Measurements from ENCODE around the gene SLC25A34.

The SLC25A34 gene

GRCh38 chr1:15758953-15759661, 23.0 kb downstream of the SLC25A34 start (continued):
- peak; percentile 58 for TF ChIP-seq CTCF (tag by site-specific recombination; IDR thresholded peaks at IDR 0.05)
- TF ChIP-seq ZNF274 (IDR thresholded peaks at IDR 0.05; ENCODE audit: low read length), result no peak
- no peak for TF ChIP-seq ZNF274 (tag by site-specific recombination; IDR thresholded peaks at IDR 0.05; ENCODE audit: borderline replicate concordance)
- no peak for TF ChIP-seq AEBP2 (tag by site-specific recombination; IDR thresholded peaks at IDR 0.05; ENCODE audit: borderline replicate concordance)
- TF ChIP-seq ZFP37 (tag by site-specific recombination; IDR thresholded peaks at IDR 0.05), result no peak
- no peak for TF ChIP-seq ZNF654 (tag by site-specific recombination; IDR thresholded peaks at IDR 0.05; ENCODE audit: low read depth)
- TF ChIP-seq KLF10 (tag by site-specific recombination; IDR thresholded peaks at IDR 0.05), result no peak
- 0 out of 2 replicates have a peak, but pooled peaks have one; percentile 9 for TF ChIP-seq IKZF3 (tag by site-specific recombination; IDR thresholded peaks at IDR 0.05)
- no peak for TF ChIP-seq GFI1B (tag by site-specific recombination; IDR thresholded peaks at IDR 0.05)
- TF ChIP-seq ZNF404 (tag by site-specific recombination; IDR thresholded peaks at IDR 0.05), result no peak
- TF ChIP-seq ZNF76 (tag by site-specific recombination; IDR thresholded peaks at IDR 0.05; ENCODE audit: borderline replicate concordance, low read depth), result no peak
- peak; percentile 42; the same call in 1 of the 2 replicates for TF ChIP-seq KLF9 (tag by site-specific recombination; IDR thresholded peaks at IDR 0.05; ENCODE audit: low read depth)
- TF ChIP-seq PRDM1 (tag by site-specific recombination; IDR thresholded peaks at IDR 0.05), result no peak
- TF ChIP-seq ZBTB48 (tag by site-specific recombination; IDR thresholded peaks at IDR 0.05), result no peak
- no peak for TF ChIP-seq ZNF248 (tag by site-specific recombination; IDR thresholded peaks at IDR 0.05)
- TF ChIP-seq ZNF843 (tag by site-specific recombination; IDR thresholded peaks at IDR 0.05), result no peak
- TF ChIP-seq ZBTB44 (tag by site-specific recombination; IDR thresholded peaks at IDR 0.05), result no peak
- TF ChIP-seq ZNF558 (tag by site-specific recombination; IDR thresholded peaks at IDR 0.05), result no peak
- no peak for TF ChIP-seq ZNF239 (tag by site-specific recombination; IDR thresholded peaks at IDR 0.05)
- TF ChIP-seq ZFHX2 (tag by site-specific recombination; conservative IDR thresholded peaks at IDR 0.05), result no peak
- no peak for TF ChIP-seq ZNF350 (tag by site-specific recombination; IDR thresholded peaks at IDR 0.05)
- TF ChIP-seq ZNF514 (tag by site-specific recombination; IDR thresholded peaks at IDR 0.05), result no peak
- TF ChIP-seq ZBTB26 (tag by site-specific recombination; optimal IDR thresholded peaks at IDR 0.05), result peak; percentile 39
- no peak for TF ChIP-seq ZNF529 (tag by site-specific recombination; IDR thresholded peaks at IDR 0.05; ENCODE audit: insufficient replicate concordance)
- no peak for TF ChIP-seq ZSCAN18 (tag by site-specific recombination; IDR thresholded peaks at IDR 0.05)
- no peak for TF ChIP-seq SCRT1 (tag by site-specific recombination; IDR thresholded peaks at IDR 0.05; ENCODE audit: borderline replicate concordance)
- TF ChIP-seq ZNF24 (tag by site-specific recombination; IDR thresholded peaks at IDR 0.05), result no peak
- TF ChIP-seq ZNF114 (tag by site-specific recombination; IDR thresholded peaks at IDR 0.05), result no peak
- no peak for TF ChIP-seq ZNF26 (tag by site-specific recombination; IDR thresholded peaks at IDR 0.05)
- no peak for TF ChIP-seq ZNF580 (tag by site-specific recombination; IDR thresholded peaks at IDR 0.05)
- no peak for TF ChIP-seq SP3 (tag by site-specific recombination; IDR thresholded peaks at IDR 0.05)
- no peak for TF ChIP-seq ZNF169 (tag by site-specific recombination; IDR thresholded peaks at IDR 0.05)

All from HEK293 (cell line).